Neuronal stem cell (in vitro differentiated cells): ENCODE results near the gene MORN5. TPM values are rescaled to one million over a fixed set of nuclear protein-coding genes. Genes with fewer than 3 reads are reported as not detected.

Experiments used
- DNase-seq: peaks from one replicate; pipeline ENCODE4 v3.0.0-alpha.2; 2013; ENCODE audit warnings: low spot score
- H2AFZ ChIP-seq: one replicate; pipeline ENCODE4 v1.6.1; 2013; ENCODE audit warnings: mild to moderate bottlenecking, low read length, inconsistent platforms
- H2AK5ac ChIP-seq: 2 replicates; pipeline ENCODE4 v1.6.1; 2013; ENCODE audit warnings: low read depth, mild to moderate bottlenecking, inconsistent platforms, low read length, moderate library complexity, mixed read lengths
- H2BK120ac ChIP-seq: 2 replicates; pipeline ENCODE4 v1.6.1; 2013; ENCODE audit warnings: low read depth, mild to moderate bottlenecking, inconsistent platforms, low read length, moderate library complexity, mixed read lengths
- H2BK12ac ChIP-seq: one replicate; pipeline ENCODE4 v1.6.1; 2013; ENCODE audit warnings: low read length, inconsistent platforms
- H2BK15ac ChIP-seq: 2 replicates; pipeline ENCODE4 v1.6.1; 2013; ENCODE audit warnings: mild to moderate bottlenecking, low read length, inconsistent platforms, mixed read lengths
- H2BK5ac ChIP-seq: one replicate; pipeline ENCODE4 v1.6.1; 2013; ENCODE audit warnings: inconsistent platforms, mild to moderate bottlenecking, low read length, moderate library complexity
- H3K14ac ChIP-seq: one replicate; pipeline ENCODE4 v1.6.1; 2013; ENCODE audit warnings: low read length, inconsistent platforms
- H3K18ac ChIP-seq: 2 replicates; pipeline ENCODE4 v1.6.1; 2013; ENCODE audit warnings: low read length, inconsistent platforms
- H3K23ac ChIP-seq: 2 replicates; pipeline ENCODE4 v1.6.1; 2013; ENCODE audit warnings: low read depth, mild to moderate bottlenecking, mixed read lengths, low read length, inconsistent platforms; ENCODE audit not compliant: poor library complexity
- H3K27ac ChIP-seq: replicated peaks from 3 replicates; pipeline ENCODE4 v1.5.1; 2013; ENCODE audit warnings: low read length, inconsistent platforms
- H3K27me3 ChIP-seq, 3 experiments: 2 replicates each; pipeline ENCODE4 v1.6.1; 2013; ENCODE audit warnings: low read length in 3 of 3, mild to moderate bottlenecking in 2 of 3, inconsistent platforms in 1 of 3, low read depth in 1 of 3, mixed read lengths in 1 of 3, moderate library complexity in 1 of 3; ENCODE audit not compliant: control insufficient read depth in 3 of 3, insufficient read depth in 3 of 3
- H3K36me3 ChIP-seq, 2 donors: replicated peaks in 1 of 2; 2 replicates each; pipeline ENCODE4 v1.6.1; 2013; ENCODE audit warnings: low read length in 2 of 2; ENCODE audit not compliant: control insufficient read depth in 2 of 2, insufficient read depth in 2 of 2
- H3K4ac ChIP-seq: 2 replicates; pipeline ENCODE4 v1.6.1; 2013; ENCODE audit warnings: inconsistent platforms, mild to moderate bottlenecking, low read length, moderate library complexity
- H3K4me1 ChIP-seq, 2 donors: 1 replicate in 1 of 2; 2 replicates in 1 of 2; pipeline ENCODE4 v1.6.1; 2013; ENCODE audit warnings: low read length in 2 of 2, low read depth in 1 of 2; ENCODE audit not compliant: control insufficient read depth in 2 of 2, insufficient read depth in 1 of 2
- H3K4me2 ChIP-seq: one replicate; pipeline ENCODE4 v1.6.1; 2013; ENCODE audit warnings: mild to moderate bottlenecking, low read length, inconsistent platforms; ENCODE audit not compliant: insufficient read depth, poor library complexity, severe bottlenecking
- H3K4me3 ChIP-seq, 2 donors: 2 replicates each; pipeline ENCODE4 v1.5.1; 2013; ENCODE audit warnings: low read length in 2 of 2, mild to moderate bottlenecking in 2 of 2, inconsistent platforms in 1 of 2, moderate library complexity in 1 of 2
- H3K79me1 ChIP-seq: one replicate; pipeline ENCODE4 v1.6.1; 2013; ENCODE audit warnings: low read depth, mild to moderate bottlenecking, inconsistent platforms, low read length, moderate library complexity
- H3K9ac ChIP-seq: one replicate; pipeline ENCODE4 v1.6.1; 2013; ENCODE audit warnings: mild to moderate bottlenecking, low read depth, low read length, inconsistent platforms; ENCODE audit not compliant: poor library complexity
- H3K9me3 ChIP-seq, 2 donors: replicated peaks in 1 of 2; 2 replicates each; pipeline versions ENCODE3 to v1.6.1; 2013; ENCODE audit warnings: low read length in 2 of 2, mild to moderate bottlenecking in 2 of 2, inconsistent platforms in 1 of 2, low read depth in 1 of 2, mixed read lengths in 1 of 2, moderate library complexity in 1 of 2; ENCODE audit not compliant: control insufficient read depth in 2 of 2, insufficient read depth in 1 of 2
- H4K8ac ChIP-seq: one replicate; pipeline ENCODE4 v1.6.1; 2013; ENCODE audit warnings: low read depth, mild to moderate bottlenecking, inconsistent platforms, low read length, moderate library complexity
- H4K91ac ChIP-seq: one replicate; pipeline ENCODE4 v1.6.1; 2013; ENCODE audit warnings: low read length, low read depth, mild to moderate bottlenecking, inconsistent platforms; ENCODE audit not compliant: poor library complexity
- WGBS, 2 donors: extraction: QIAGEN DNeasy Blood & Tissue Kit; methylation state at CpG; one replicate each; pipeline ENCODE4 v1.1.7; 2013; ENCODE audit warnings: missing lambda C conversion rate in 2 of 2, mixed read lengths in 1 of 2; ENCODE audit not compliant: insufficient read length in 2 of 2, insufficient replicate concordance in 1 of 2; ENCODE audit errors: extremely low coverage in 2 of 2; 5-methylcytosine and 5-hydroxymethylcytosine counted together
- polyA plus RNA-seq, 2 experiments: library from polyadenylated mRNA; stranded (reverse); fragments of 200-250 nt; gene quantifications; one replicate each; pipeline ENCODE4 v1.2.3, GENCODE V29; 2013

The MORN5 gene
- 0.61 TPM for polyA plus RNA-seq (2013, experiment 1 of 2)
- 1.4 TPM for polyA plus RNA-seq (2013, experiment 2 of 2)

DNA sequence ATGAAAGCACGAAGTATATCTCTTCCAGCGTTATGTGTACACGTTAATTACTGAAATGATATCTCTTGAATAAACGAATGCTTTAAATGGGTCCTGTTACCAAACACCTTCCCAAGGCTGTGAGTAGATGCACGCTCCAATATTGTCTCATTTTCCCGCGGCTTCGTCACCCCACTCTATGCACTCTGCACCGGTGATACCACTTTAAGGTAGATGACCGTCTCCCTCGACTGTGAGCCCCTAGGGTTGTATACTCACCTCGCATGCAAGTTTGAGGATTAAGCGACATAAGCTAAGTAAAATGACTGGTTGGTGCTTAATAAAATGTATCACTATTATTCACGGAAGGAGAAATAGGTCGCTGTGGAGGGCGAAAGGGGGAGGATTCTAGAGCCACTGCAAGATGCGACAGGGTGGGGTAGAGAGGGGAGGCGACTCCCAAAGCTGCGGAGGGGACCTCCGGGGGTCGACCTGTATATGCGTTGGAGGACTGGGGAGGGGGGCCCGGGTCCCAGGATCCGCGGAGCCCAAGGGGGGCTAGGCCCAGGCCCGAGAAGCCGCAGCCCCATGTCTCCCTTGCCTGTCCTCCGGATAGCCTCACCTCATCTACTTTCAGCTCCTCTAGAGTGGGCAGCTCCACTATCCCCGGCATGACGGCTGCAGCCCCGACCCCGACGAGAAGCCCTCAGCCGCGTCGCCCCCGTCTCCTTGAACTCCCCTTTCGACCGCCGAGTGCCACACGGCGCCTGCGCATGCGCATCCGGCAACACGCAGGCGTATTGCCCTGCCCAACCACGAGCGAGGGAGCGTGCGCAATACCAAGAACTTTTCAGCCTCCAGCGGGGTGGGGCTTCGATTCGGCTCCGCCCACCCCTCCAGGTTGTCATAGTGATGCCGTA lies at the start of gene MORN5, which contains the start of gene NDUFA8:
TSS of gene MORN5 (plus strand) at position 883 of the 899 bp plus-strand sequence. CDS start 65 bp downstream, outside the sequence.
TSS of gene NDUFA8 (minus strand) at position 754 of the 899 bp plus-strand sequence. CDS start at position 652, 102 bp downstream.
- H2BK5ac ChIP-seq, result no peak within 1 kb of the TSS
- no peak within 1 kb of the TSS for H2BK15ac ChIP-seq
- no peak within 1 kb of the TSS for H2BK12ac ChIP-seq
- H3K36me3 ChIP-seq, result peaks cover 0 to 2% of the 10 kb centered on the region in 2 donors
- H3K27me3 ChIP-seq, result peaks cover 0 to 7% (median 0%) of the 10 kb centered on the region in 3 experiments
- peaks cover 1 to 10% of the 10 kb centered on the region in 2 donors for H3K9me3 ChIP-seq
- H3K4me3 ChIP-seq, result peak within 1 kb of the TSS; percentile 78 to 95
- no peak within 1 kb of the TSS for H2BK120ac ChIP-seq
- no peak within 1 kb of the TSS for H4K8ac ChIP-seq
- peak within 1 kb of the TSS; percentile 96 for H3K9ac ChIP-seq
- WGBS, 2 donors, result no CpG with 5 or more reads among the region's 56 CpGs
- H3K4me2 ChIP-seq, result peak within 1 kb of the TSS; percentile 88
- H2AFZ ChIP-seq, result peak within 1 kb of the TSS; percentile 91
- peak within 1 kb of the TSS; percentile 93 for H3K18ac ChIP-seq
- H2AK5ac ChIP-seq, result no peak within 1 kb of the TSS
- DNase-seq, result peak; percentile 97
- peak within 1 kb of the TSS; percentile 81 for H3K23ac ChIP-seq
- no peaks in the 10 kb centered on the region for H3K79me1 ChIP-seq
- H3K4ac ChIP-seq, result no peak within 1 kb of the TSS
- H3K4me1 ChIP-seq, result peaks cover 2 to 6% of the 10 kb centered on the region in 2 donors
- H4K91ac ChIP-seq, result no peak within 1 kb of the TSS
- no peak within 1 kb of the TSS for H3K14ac ChIP-seq
- H3K27ac ChIP-seq, result no peak within 1 kb of the TSS

DNA sequence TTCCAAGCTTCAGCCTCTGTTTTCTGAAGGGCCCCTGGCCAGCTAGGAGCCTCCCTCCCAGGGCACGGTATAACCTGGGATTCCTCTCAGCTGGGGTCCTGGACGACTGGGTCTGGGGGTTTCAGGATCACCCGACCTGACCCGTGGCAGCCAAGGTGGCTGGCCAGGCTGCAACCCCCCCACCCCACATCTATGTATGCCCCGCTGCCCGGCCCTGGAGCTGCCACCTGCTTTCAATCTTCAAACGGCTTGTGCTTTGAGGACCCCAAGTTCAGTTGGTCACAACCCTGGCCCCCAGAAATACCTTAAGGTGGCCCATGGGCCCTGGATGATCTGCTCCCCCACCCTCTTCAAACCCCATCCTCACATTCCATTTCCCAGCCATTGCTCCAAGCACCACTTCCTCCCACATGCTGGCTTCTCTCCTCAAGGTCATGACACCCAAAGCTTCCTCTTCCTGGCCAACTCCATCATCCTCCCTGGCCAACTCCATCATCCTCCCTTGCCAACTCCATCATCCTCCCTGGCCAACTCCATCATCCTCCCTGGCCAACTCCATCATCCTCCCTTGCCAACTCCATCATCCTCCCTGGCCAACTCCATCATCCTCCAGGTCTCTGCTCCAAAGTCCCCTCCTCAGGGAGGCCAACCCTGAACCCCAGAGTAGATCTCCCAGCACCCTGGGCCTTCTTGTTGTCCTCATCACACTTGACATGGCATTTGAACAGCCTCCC lies 49.4 kb upstream of the MORN5 start:
- H4K91ac ChIP-seq, result no peak overlapping the region
- no peaks in the 10 kb centered on the region for H3K27me3 ChIP-seq
- H3K79me1 ChIP-seq, result no peaks in the 10 kb centered on the region
- peak overlapping the region; percentile 20 for H3K18ac ChIP-seq
- no peaks in the 10 kb centered on the region for H3K9me3 ChIP-seq
- H3K4ac ChIP-seq, result no peak overlapping the region
- peak overlapping the region; percentile 72 for H2BK15ac ChIP-seq
- DNase-seq, result no peak
- WGBS, 2 donors, result no CpG with 5 or more reads among the region's 7 CpGs
- no peak overlapping the region for H2BK5ac ChIP-seq
- no peak overlapping the region for H2BK12ac ChIP-seq
- no peak overlapping the region for H3K4me3 ChIP-seq
- peak overlapping the region; percentile 64 for H2AK5ac ChIP-seq
- no peak overlapping the region for H3K27ac ChIP-seq
- no peak overlapping the region for H3K9ac ChIP-seq
- no peak overlapping the region for H3K14ac ChIP-seq
- no peak overlapping the region for H2BK120ac ChIP-seq
- H3K4me1 ChIP-seq, result peaks cover 15 to 19% of the 10 kb centered on the region in 2 donors
- no peak overlapping the region for H3K23ac ChIP-seq
- H4K8ac ChIP-seq, result no peak overlapping the region
- H2AFZ ChIP-seq, result no peak overlapping the region
- no peaks in the 10 kb centered on the region for H3K36me3 ChIP-seq
- no peak overlapping the region for H3K4me2 ChIP-seq

DNA sequence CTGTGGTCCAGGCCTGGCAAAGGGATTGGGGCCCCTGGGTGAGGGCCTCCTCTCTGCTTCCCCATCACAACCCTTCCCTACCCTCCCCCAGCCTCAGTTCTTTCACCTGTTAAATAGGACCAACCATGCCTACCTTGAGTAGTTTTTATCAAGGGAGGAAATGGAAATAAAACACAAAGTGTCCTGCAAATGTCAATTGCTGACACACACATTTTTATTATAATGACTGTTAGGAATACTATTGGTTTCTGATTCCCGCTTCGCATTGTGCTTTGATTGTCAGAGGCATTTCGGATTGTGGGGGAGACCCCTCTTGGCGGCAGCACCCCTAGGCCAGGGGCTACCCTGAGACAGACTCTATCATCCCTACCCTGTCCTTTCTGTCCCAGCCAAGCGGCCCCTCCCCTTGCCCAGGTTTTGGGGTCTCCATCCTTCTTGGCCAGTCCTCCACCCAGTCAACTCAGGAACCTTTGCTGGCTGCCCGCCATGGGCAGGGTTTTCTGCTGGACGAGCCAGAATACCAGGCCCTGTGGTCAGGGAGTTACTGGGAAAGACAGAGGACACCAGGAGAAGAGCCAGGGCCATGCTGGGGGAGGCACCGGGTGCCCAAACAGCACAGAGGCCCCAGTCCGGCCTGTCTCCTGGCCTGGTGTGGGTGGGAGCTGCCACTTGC lies 48.2 kb upstream of the MORN5 start:
- Histone ChIP-seq H2BK15ac (peak overlapping the region; percentile 72), H3K4me1 (peaks cover 27 to 31% of the 10 kb centered on the region in 2 donors), H3K18ac (peak overlapping the region; percentile 44), H2BK120ac (peak overlapping the region; percentile 63), H3K4ac (no peak overlapping the region), H2BK12ac (peak overlapping the region; percentile 64), H3K9me3 (no peaks in the 10 kb centered on the region), H3K14ac (peak overlapping the region; percentile 26), H4K91ac (no peak overlapping the region), H4K8ac (no peak overlapping the region), H3K23ac (peak overlapping the region; percentile 6), H3K27me3 (no peaks in the 10 kb centered on the region), H3K4me3 (no peak overlapping the region), H3K36me3 (no peaks in the 10 kb centered on the region), H3K79me1 (no peaks in the 10 kb centered on the region), H2BK5ac (peak overlapping the region; percentile 77), H3K9ac (no peak overlapping the region), H2AK5ac (peak overlapping the region; percentile 67), H3K4me2 (no peak overlapping the region), H2AFZ (no peak overlapping the region), H3K27ac (no peak overlapping the region)
- no CpG with 5 or more reads among the region's 9 CpGs for WGBS, 2 donors
- no peak for DNase-seq
